Glutamatergic neuron (in vitro differentiated cells): ENCODE measurements around the gene DRD4. TPM values are rescaled to one million over a fixed set of nuclear protein-coding genes. Genes with fewer than 3 reads are reported as not detected.

Experiments used
- DNase-seq: peaks from one replicate; pipeline ENCODE4 v3.0.0; 2022
- H3K27ac Mint-ChIP-seq: one replicate; pipeline ENCODE4 v1.8.0; 2020; ENCODE audit warnings: mild to moderate bottlenecking, mixed read lengths, inconsistent platforms; ENCODE audit not compliant: unreplicated experiment
- H3K27me3 Mint-ChIP-seq: one replicate; pipeline ENCODE4 v1.8.0; 2020; ENCODE audit warnings: mild to moderate bottlenecking, moderate library complexity, mixed read lengths, inconsistent platforms; ENCODE audit not compliant: unreplicated experiment
- H3K36me3 Mint-ChIP-seq: one replicate; pipeline ENCODE4 v1.8.0; 2020; ENCODE audit warnings: mild to moderate bottlenecking, mixed read lengths, inconsistent platforms; ENCODE audit not compliant: unreplicated experiment
- H3K4me1 Mint-ChIP-seq: one replicate; pipeline ENCODE4 v1.8.0; 2020; ENCODE audit warnings: mild to moderate bottlenecking, low read depth, mixed read lengths, inconsistent platforms; ENCODE audit not compliant: unreplicated experiment
- H3K4me3 Mint-ChIP-seq: one replicate; pipeline ENCODE4 v1.8.0; 2020; ENCODE audit warnings: mild to moderate bottlenecking, mixed read lengths, inconsistent platforms; ENCODE audit not compliant: unreplicated experiment
- H3K9me3 Mint-ChIP-seq: one replicate; pipeline ENCODE4 v1.8.0; 2020; ENCODE audit warnings: mild to moderate bottlenecking, moderate library complexity, mixed read lengths, inconsistent platforms; ENCODE audit not compliant: unreplicated experiment
- total RNA-seq: library from RNA; stranded (reverse); fragmentation: NEBNext Ultra II Directional; extraction: Animal tissue kit (Norgen Biotek cat#: 25700); gene quantifications from one replicate; pipeline ENCODE4 v1.2.1, GENCODE V29; 2021; ENCODE audit not compliant: unreplicated experiment
- TF ChIP-seq, protein P1 (sequence below): fragments of 200-600 bp; sonication (generic); IDR thresholded peaks from one replicate; pipeline ENCODE4 v1.5.0; 2021; ENCODE audit not compliant: partially characterized antibody, unreplicated experiment

The DRD4 gene
- total RNA-seq, 1 donor from 2014 or later = 2.9 TPM

DNA sequence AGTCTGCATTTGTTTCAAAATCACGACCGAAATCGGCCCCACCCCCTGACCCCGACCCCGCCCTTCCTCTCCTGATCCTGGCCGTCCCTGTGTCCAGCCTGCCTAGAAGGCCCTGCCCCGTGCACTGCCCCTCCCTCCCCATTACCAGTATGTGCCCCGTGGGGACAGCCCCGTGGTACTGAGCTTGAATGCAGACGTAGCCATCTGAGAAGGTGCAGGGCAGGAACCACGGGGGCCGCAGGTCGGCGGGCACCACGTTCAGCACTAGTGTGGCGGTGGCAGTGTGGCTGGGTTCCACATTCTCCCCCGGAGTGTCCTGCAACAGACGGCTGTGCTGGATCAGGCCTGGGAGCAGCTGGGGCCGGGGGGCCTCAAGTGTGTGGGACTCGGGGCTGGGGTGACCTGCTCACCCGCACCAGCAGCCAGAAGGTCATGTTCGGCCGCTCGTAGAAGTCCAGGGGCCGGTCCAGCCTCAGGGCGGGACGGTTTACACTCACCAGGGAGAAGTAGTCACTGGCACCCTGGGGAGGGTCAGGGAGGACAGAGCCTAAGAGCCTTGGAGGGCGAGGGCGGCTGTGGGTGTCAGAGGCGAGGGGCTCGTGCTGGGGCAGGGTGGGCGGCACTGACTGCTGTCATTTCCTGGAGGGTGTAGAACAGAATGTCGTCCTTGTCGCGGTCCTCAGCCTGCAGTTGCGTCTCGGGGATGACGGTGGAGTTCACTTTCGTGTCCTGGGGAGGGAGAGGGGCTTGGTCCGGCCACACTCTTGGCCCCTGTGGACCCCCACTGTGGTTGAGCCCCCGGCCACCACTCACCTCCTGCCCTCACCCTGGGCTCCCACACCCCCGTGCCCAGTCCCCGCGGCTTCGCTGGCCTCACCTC is 15.9 kb upstream of the DRD4 start:
- DNase-seq = no peak
- H3K27me3 Mint-ChIP-seq = peaks cover 7% of the 10 kb centered on the region
- no peak overlapping the region for H3K4me3 Mint-ChIP-seq
- TF ChIP-seq, protein P1, sequence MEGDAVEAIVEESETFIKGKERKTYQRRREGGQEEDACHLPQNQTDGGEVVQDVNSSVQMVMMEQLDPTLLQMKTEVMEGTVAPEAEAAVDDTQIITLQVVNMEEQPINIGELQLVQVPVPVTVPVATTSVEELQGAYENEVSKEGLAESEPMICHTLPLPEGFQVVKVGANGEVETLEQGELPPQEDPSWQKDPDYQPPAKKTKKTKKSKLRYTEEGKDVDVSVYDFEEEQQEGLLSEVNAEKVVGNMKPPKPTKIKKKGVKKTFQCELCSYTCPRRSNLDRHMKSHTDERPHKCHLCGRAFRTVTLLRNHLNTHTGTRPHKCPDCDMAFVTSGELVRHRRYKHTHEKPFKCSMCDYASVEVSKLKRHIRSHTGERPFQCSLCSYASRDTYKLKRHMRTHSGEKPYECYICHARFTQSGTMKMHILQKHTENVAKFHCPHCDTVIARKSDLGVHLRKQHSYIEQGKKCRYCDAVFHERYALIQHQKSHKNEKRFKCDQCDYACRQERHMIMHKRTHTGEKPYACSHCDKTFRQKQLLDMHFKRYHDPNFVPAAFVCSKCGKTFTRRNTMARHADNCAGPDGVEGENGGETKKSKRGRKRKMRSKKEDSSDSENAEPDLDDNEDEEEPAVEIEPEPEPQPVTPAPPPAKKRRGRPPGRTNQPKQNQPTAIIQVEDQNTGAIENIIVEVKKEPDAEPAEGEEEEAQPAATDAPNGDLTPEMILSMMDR = no peak
- H3K27ac Mint-ChIP-seq = no peak overlapping the region
- H3K36me3 Mint-ChIP-seq = no peaks in the 10 kb centered on the region
- no peaks in the 10 kb centered on the region for H3K4me1 Mint-ChIP-seq
- no peaks in the 10 kb centered on the region for H3K9me3 Mint-ChIP-seq

DNA sequence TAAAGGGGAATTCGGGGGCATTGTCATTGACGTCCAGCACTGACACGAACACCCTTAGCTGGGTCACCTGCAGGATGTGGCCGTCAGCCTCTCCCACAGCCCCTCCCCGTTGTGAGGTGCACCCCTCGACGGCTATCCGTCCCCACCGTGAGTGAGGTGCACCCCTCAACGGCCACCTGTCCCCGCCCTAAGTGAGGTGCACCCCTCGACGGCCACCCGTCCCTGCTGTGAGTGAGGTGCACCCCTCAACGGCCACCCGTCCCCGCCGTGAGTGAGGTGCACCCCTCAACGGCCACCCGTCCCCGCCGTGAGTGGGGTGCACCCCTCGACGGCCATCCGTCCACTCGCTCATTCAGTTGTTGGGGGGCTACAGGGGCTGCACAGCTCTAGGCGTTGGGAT is 15.2 kb upstream of the DRD4 start:
- H3K4me1 Mint-ChIP-seq = no peaks in the 10 kb centered on the region
- H3K27ac Mint-ChIP-seq = no peak overlapping the region
- H3K27me3 Mint-ChIP-seq = peaks cover 7% of the 10 kb centered on the region

GRCh38 chr11:623349-623869 is 13.7 kb upstream of the DRD4 start:
- no peak overlapping the region for H3K4me3 Mint-ChIP-seq

More for the DNA sequence above, 15.2 kb upstream of the DRD4 start:
- DNase-seq = no peak
- TF ChIP-seq, protein P1 = no peak
- no peak overlapping the region for H3K4me3 Mint-ChIP-seq
- H3K9me3 Mint-ChIP-seq = no peaks in the 10 kb centered on the region
- no peaks in the 10 kb centered on the region for H3K36me3 Mint-ChIP-seq

GRCh38 chr11:623999-624704 is 12.9 kb upstream of the DRD4 start:
- H3K27me3 Mint-ChIP-seq = peaks cover 14% of the 10 kb centered on the region
- H3K36me3 Mint-ChIP-seq = peaks cover 5% of the 10 kb centered on the region
- TF ChIP-seq, protein P1 = no peak
- H3K27ac Mint-ChIP-seq = no peak overlapping the region
- peaks cover 8% of the 10 kb centered on the region for H3K9me3 Mint-ChIP-seq
- DNase-seq = no peak
- H3K4me3 Mint-ChIP-seq = no peak overlapping the region
- H3K4me1 Mint-ChIP-seq = peaks cover 10% of the 10 kb centered on the region

More at GRCh38 chr11:623349-623869, 13.7 kb upstream of the DRD4 start:
- peaks cover 5% of the 10 kb centered on the region for H3K36me3 Mint-ChIP-seq
- TF ChIP-seq, protein P1 = no peak
- peaks cover 3% of the 10 kb centered on the region for H3K9me3 Mint-ChIP-seq
- H3K27me3 Mint-ChIP-seq = peaks cover 10% of the 10 kb centered on the region
- H3K4me1 Mint-ChIP-seq = peaks cover 5% of the 10 kb centered on the region
- DNase-seq = no peak
- no peak overlapping the region for H3K27ac Mint-ChIP-seq
